Hair follicle dermal papilla cell (primary cell): Measurements from ENCODE around the gene GARNL3. TPM values are rescaled to one million over a fixed set of nuclear protein-coding genes. Genes with fewer than 3 reads are reported as not detected.

Source experiments
- total RNA-seq: library from RNA; depleted of rRNA; stranded (reverse); fragments of >200 nt; gene quantifications from 2 replicates; pipeline ENCODE4 v1.2.3, GENCODE V29; 2012

GARNL3 gene, protein sequence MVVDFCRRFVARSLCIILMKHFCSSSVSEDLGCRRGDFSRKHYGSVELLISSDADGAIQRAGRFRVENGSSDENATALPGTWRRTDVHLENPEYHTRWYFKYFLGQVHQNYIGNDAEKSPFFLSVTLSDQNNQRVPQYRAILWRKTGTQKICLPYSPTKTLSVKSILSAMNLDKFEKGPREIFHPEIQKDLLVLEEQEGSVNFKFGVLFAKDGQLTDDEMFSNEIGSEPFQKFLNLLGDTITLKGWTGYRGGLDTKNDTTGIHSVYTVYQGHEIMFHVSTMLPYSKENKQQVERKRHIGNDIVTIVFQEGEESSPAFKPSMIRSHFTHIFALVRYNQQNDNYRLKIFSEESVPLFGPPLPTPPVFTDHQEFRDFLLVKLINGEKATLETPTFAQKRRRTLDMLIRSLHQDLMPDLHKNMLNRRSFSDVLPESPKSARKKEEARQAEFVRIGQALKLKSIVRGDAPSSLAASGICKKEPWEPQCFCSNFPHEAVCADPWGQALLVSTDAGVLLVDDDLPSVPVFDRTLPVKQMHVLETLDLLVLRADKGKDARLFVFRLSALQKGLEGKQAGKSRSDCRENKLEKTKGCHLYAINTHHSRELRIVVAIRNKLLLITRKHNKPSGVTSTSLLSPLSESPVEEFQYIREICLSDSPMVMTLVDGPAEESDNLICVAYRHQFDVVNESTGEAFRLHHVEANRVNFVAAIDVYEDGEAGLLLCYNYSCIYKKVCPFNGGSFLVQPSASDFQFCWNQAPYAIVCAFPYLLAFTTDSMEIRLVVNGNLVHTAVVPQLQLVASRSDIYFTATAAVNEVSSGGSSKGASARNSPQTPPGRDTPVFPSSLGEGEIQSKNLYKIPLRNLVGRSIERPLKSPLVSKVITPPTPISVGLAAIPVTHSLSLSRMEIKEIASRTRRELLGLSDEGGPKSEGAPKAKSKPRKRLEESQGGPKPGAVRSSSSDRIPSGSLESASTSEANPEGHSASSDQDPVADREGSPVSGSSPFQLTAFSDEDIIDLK
- total RNA-seq: 2.9 and 7.3 TPM in 2 replicates

GRCh38 chr9:127264462-127265219 lies at the start of gene GARNL3:
Gene GARNL3, plus strand, starts transcription at chr9:127264774. Its CDS starts 104 bp downstream, at chr9:127264878.

GRCh38 chr9:127396808-127397645 lies 132.5 kb downstream of the GARNL3 start, which contains the start of gene SLC2A8:
Gene SLC2A8, plus strand, starts transcription at chr9:127397169. Its CDS starts 62 bp downstream, at chr9:127397231.

GRCh38 chr9:127423934-127424675 lies 159.5 kb downstream of the GARNL3 start, which contains the start of gene ZNF79:
Gene ZNF79, plus strand, starts transcription at chr9:127424382. Its CDS starts 406 bp downstream, at chr9:127424788.

Other genes starting within 250 kb of the GARNL3 start
- gene ANGPTL2, start 142.1 kb upstream of the GARNL3 start, total RNA-seq: 93.9 and 100 TPM in 2 replicates
- gene SLC2A8, start 132.4 kb downstream of the GARNL3 start, total RNA-seq: 6.0 and 7.2 TPM in 2 replicates
- 12.5 and 13.2 TPM in 2 replicates for gene ZNF79, start 159.6 kb downstream of the GARNL3 start, total RNA-seq
- gene RPL12, start 186.6 kb downstream of the GARNL3 start, total RNA-seq: 1,038 and 1,197 TPM in 2 replicates
- gene LRSAM1, start 186.7 kb downstream of the GARNL3 start, total RNA-seq: 18.5 and 20.0 TPM in 2 replicates